NCI-H2196 treated with DMSO at 0.1 percent for 48 hours (cell line): Measurements from ENCODE around the gene FKBP1A.

Experiments used
- DNase-seq: peaks from one replicate; lab custom pipeline; 2025; ENCODE audit not compliant: unreplicated experiment; lab: John Stamatoyannopoulos, UW

Gene FKBP1A

DNA sequence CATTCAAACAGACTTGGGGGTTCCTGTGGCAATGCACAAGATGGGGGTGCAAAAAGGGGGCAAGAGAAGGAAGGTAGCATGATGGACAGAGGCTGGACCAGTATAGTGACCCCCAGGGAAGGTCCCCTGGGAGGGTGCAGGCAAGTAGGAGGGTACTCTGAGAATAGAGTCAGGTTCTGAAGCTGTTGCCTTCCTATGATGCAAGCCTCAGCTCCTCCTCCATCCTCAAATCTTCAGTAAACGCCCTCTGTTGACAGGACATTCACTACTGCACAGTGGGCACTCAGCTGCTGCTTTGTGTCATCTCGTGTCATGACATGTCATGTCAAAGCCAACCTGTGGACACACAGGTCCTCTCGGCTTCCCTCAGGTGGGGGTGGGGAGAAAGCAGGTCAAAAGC is 58.1 kb downstream of the FKBP1A start:
- DNase-seq = no peak

DNA sequence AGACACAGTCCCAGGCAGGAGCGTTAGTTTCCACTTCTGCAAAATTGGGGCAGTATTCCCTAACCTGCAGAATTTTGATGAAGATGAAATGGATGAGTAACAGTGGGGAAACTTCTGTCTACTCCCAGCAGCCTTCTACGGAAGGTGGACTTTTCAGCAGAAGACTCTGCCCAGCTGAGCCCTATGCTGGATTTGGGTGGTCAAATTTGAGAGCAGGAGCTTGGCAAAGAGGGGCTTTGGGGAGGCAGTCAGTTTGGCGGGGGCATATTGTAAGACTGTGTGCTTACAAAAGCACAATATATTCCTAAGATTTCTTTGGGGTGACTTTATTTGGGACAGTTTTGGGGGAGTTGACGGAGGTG is 58.5 kb downstream of the FKBP1A start:
- DNase-seq = no peak

DNA sequence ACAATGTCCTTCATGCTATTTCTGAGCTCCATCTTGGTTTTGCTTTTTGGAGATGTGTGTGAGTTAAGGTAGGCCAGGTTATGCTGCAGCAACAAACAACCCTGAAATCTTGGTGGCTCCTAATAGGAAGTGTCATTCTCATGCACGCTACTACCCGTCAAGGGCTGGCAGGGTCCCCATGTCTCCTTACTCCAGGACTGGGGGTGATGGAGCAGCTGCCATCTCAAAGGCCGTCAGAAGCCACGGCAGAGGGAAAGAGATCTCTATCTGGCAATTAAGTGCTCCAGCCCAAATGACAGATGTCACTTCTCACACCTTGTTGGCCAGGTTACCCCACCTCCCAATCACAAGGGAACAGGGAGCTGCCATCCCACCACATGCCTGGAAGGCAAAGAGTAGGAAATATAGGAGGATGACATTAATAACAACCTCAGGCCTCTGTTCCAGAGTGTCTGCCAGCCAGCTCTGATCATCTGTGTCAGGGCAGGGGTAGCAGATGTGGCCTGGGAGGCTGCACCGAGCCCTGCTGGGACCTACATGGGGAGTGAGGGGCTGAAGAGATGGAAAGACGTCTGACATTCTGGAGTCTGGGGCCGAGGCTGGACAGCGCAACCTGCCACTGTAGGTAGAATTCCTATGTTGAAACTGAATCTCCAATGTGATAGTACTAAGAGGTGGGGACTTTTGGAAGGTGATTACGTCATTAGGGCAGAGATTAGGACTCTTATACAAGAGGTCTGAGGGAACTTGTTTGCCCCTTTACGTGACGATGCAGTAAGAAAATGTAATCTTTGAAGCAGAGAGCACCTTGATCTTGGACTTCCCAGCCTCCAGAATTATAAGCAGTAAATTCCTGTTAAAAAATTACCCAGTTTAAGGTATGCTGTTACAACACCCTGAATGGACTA is 59.1 kb downstream of the FKBP1A start:
- DNase-seq = no peak

DNA sequence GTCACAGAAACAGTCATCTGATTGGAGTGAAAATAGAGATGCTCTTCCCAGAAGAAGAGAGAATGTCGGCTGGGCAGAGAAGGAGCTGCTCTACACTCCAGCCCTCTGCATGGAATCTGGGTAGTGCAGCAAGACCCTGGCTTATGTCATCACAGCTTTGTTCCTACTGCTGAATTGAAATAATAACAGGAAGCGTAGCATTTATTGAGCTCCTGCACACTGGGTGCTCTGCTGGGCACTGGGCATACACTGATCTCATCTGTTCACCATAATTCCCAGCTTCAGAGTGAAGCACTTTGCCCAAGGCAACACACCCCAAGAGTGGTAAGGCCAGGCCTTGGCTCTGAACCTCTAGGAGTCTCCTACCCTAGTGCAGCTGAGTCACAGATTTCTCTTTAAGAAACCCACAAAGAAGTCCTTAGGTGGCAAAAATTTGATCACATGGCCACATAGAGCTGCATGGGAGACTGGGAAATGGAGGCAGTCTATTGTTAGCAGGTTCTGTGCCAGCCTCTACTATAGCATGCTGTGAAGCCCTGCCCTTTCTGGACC is 60.0 kb downstream of the FKBP1A start:
- no peak for DNase-seq

DNA sequence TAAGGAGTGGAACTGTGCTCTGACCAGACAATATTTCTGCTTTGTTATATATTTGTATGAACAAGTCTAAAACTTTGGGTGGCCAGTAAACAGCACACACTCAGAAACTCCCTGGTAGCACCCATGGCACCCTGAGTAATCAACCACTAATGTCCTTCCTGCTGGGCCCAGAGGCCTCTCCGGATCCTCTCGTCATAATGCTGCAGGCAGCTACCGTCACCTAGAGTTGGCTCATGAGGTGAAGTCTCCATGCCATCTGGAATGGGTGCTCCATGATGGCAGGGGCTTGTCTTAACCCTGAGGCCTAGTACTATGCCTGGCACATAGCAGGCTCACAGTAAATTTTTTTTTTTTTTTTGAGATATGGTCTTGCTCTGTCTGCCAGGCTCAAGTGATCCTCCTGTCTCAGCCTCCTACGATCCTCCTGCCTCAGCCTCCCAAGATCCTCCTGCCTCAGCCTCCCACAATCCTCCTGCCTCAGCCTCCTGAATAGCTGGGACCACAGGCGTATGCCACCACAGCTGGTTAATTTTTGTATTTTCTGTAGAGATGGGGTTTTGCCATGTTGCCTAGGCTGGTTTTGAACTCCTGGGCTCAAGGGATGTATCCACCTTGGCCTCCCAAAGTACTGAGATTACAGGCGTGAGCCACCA is 60.9 kb downstream of the FKBP1A start:
- no peak for DNase-seq

DNA sequence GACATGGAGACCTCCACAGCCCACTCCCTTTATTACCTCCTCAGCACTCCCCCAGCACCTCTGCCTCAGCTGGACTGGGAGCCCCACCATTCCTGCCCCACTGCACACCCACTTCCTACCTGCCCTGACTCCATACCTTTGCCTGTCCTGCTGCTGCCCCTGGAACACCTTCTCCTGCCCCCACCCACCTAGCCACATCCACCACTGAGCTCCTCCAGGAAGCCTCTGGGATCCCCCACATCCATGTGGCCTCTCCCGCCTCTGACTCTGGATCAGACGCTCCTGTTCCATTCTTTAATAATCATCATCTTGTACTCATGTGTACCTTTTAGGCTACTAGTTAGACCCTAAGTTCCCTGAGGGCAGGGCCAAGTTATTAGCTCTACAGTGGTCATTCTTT is 61.8 kb downstream of the FKBP1A start:
- DNase-seq = no peak

DNA sequence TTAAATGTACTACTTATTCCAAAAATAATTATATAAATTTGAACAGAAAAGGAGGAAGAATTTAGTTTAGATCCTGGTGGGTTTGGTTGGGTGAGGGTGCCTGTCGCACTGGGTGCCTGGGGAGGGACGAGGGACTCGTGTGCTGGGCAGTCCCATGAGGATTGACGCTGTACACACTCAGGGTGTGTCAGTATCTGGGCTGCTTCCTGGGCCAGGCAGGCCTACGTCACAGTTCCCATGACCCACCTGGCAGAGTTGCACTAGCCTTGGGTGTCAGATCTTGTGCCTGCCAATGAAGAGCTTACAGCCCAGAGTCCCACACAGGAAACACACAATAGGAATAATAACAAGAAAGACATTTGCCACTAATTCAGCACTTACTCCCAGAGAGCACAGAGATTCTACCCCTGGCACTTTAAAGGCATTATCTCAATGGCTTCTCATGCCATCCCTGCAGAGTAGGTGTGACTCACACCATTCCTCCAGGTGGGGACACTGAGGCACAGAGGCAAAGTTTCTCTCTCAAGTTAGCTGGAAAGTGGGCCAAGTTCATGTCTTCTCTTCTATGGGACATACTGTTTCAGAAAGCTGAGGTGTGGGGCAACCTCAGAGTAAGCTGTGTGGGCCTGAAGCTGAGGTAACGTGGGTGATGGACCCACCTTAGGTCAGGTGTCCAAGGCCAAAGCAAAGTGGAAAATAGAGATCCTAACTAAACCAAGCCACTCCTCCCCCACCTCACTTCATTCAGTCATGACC is 62.6 kb downstream of the FKBP1A start:
- no peak for DNase-seq

DNA sequence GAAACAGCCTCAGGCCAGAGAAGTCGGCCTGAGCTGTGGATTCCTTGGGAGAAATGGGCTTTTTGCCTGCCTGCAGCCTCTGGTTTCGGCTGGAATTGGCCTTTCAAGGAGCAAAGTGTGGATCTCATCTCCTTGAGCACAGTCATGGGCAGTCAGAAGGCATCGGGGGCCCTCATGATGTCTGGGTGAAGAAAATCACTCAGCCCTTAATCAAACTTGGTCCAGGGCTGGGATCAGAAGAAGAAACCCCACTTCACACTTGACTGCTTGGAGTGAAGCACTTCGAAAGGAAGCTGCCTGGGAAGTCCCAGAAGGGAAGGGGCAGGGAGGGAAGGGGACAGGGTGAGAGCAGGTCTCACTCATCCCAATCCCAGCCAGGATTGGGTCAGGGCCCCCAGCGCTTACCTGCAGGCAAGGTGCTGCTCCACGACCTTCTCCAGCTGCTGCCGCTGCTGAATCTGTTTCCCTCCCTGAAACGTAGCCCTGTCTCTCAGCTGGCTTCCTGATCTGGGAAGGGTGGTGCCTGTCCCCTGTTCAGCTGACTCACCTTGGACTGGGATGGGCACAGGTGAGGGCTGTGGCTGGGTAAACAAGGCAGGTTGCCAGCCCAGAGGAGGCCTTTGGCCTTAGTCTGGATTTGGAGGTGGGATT is 64.0 kb downstream of the FKBP1A start, which contains the start of gene SDCBP2:
SDCBP2 (minus strand) TSS at position 460 of the 651 bp plus-strand sequence. CDS start 8,723 bp downstream, outside the sequence.
- DNase-seq = no peak

DNA sequence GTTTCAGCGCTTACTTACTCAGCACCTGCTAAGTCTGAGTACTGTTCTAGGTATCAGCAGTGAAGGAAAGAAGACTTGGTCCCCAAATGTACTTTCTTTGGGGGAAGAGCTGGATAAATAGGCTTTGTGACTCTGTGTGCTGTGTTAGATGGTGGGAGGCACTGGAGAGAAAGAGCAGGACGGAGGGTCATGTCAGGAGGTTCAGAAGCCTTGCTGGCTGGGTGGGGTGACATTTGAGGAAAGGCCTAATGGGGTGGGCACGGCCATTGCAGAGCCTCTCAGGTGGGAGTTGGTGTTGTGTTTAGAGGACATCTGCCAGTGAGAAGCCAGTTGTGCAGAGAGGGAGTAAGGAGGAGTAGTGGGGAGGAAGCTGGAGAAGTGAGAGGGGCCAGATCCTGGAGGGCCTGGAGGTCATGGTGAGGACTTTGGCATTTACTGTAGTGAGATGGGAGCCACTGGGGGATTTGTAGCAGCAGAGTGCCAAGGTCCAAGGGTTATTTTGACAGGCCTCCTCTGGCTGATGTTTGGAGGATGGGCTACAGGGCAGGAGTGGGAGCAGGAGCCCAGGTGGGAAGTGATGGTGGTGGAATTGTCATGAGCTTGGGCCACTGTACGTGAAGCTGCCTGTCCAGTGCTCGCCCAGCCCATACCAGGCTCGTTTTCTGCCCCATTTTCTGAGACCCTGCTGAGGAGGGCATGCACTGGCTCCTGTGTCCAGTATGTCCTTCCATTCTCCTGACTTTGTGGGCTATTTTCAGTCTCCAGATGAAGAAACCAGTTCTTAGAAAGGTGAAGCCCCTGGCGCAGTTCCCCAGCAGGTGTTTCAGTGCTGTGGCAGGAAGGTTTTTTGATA is 64.8 kb downstream of the FKBP1A start:
- no peak for DNase-seq

DNA sequence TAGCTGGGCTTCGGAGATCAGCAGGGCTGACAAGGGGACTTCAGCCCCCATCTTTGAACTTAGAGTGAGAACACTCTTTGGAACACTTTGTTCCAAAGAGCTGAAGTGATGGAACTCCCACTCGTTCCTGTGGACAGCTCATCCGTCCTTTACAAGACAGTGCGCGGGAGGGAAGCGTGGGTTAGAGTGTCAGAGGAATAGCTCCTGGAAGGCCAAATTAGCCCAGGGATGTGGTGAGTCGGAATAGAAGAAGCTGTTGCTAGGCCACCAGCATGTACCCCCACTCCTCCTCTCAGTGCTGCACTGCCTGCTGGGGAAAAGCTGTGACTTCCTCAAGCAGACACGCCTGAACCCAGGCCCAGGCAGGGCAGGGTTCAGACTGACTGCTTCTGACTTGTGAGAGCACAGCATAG is 65.6 kb downstream of the FKBP1A start:
- no peak for DNase-seq

DNA sequence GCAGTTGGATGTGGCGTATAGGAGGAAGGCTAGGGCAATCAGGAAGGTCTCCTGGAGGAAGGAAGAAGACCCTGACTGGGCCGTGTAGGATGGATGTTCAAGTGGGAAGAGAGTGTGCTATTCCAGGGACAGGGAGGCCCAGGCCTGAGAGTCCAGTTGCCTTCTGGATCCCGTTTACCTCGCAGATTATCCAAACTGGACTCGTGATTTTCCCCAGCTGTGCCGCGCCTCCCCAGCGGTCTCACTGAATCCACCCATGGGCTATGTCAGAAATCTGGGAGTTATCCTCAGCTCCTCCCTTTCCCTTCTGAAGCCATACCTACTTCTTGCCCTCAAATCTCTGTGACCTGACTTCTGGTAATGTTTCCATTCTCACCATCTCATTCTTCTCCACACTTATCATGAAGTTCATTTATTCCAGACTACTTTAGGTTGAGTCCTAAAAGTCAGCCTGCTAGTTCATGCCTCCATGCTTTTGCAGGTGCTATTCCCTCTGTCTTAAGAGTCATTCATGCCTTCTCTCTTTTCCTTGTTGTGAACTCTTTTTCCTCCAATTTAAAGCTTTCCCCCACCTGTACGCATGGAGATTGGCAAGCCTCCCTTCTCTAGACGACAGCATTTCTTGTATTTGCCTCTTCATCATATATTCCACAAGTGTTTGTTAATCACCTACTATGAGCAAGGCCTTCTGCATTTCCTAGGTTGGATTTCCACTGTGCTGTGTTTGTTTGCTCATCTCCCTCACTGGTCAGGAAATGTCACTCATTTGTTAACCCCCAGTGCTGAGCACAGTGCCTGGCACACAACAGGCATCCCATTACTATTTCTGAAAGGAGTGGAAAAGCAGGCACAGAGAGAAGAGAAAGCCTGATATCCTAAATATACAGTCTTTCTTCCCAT is 66.6 kb downstream of the FKBP1A start:
- DNase-seq = no peak

DNA sequence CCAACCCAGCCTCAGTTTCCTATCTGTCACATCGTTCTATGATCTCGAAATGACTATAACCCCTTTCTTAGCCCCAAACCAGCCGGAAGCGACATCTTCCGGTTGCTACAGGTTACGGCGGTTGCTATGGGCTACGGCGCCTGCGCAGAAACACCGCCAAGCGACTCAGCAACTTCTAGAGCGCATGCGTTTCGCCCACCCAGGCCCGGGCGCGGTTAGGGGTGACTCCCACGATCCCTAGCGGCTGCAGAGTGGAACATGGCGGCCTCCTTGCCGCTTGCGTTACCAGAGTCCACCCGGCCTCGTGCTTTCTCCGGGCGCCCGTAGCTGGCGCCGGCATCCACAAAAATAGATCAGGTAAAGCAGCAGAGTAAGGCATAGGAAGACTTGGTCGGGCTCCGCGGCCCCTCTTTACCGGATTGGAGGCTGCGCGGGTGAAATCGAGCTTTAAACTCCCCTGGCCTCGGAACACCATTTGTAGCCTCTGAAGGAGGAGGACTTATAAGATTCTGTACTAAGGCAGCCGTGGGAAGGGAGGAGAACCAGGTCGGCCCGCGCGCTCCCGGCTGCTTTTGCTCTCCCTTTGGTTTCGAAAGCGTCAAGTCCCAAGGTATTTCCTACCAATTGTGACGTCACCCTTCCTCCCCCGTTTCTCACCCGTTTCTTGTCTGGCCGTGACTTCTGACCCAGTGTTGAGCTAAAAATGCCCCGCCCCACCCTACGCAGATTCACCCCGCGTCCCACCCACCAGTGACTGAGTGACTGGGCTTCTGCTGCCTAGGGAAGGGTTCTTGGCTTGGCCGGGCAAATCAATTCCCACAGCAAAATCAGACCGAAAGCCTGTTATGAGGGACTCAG is 67.5 kb downstream of the FKBP1A start:
- peak; percentile 90 for DNase-seq

DNA sequence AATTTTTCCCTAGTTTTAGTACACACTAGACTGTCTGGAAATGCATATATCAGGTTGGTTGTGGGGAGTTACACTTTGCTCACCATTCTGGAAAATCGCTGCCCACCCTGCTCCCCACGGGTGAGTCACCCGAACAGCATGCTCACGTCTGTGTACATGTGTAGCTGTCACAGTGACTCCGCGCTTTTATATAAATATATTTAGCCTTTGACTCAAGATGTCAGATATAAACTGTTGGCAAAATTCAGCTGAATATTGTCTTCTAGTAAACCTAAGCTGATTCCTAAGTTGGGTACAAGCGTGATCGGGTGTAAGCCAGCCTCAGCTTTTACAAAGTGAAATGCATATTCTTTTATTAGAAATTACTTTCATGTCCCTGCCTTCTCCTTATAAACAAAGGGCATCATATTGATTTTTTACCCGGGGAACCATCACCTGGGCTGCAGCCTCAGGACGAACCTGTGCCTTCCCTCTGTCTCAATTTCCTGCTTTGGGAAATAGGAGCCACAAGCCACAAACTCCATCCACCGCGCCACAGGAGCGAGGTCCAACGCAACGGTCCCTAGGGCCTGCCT is 68.2 kb downstream of the FKBP1A start:
- no peak for DNase-seq

DNA sequence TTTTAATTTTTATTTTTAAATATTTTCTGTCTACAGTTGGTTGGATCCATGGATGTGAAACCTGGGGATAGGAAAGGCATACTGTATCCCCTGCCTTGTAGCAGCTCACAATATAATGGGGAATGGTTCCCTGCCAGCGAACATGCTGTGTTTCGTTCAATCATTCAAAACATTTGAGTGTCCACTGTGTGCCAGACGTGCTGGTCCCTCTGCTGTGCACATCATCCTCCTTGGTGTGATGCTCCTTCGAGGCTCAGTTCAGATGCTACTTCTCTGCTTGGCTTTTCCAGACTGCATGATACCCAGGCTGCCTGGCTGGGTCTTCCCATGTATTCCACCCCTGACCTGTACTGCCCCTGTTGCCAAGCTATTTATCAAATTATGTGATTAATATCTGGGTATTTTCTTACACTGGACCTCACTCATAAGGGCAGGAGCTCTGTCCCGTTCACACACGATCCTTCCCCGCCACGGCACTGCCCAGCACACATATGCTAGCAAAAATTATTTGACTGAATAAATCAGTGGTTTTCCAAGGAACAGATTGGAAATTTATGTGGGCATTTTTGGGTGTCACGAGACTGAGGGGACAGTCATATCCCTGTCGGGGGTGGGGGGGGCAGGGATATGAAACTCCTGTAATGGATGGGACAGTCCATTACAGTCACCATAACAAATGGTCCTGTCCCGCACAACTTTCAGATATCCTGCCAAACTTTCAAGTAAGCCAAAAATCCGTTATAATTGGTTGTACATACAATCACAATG is 68.8 kb downstream of the FKBP1A start:
- DNase-seq = no peak

DNA sequence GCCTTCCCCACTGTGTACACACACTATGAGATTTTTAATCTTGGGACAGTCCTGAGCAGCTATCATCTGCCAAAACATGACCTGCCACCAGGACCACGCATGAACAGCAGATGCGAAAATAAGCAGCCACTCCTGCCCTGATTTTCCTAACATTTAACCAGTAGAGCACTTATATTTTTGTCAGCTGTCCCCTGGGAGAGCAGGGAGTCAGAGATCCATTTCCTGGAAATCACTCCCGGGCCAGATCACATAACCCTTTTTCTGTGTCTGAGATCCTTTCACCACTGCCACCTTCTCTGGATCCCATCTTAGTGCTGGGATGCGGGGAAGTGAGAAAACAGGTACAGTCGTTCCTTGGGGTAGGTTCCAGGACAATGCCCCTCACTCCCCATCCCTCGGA is 69.6 kb downstream of the FKBP1A start:
- no peak for DNase-seq

DNA sequence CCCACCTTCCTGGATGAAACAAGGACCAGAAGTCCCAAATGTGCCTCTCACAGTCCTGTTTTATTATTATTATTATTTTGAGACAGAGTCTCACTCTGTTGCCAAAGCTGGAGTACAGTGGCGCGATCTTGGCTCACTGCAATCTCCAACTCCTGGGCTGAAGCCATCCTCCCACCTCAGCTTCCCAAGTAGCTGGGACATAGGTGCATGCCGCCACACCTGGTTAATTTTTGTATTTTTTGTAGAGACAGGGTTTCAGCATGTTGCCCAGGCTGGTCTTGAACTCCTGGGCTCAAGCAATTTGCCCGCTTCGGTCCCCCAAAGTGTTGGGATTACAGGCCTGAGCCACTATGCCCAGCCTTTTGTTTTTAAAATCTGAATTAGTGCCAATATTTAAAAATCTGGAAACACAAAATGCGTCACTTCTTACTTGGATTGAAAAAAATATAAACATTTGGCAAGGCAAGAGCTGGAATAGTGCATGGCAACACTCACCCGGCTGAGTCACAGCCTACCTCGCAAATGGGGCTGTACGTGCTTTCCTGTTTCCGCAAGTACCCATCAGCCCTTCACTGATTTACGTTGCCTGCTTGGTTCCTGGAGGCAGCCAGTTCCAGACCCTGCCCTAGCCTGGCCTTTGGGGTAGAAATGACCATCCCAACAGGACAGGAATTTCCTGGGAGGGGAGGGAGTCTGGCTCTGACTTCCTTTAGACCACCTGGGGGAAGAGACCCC is 70.2 kb downstream of the FKBP1A start:
- no peak for DNase-seq

DNA sequence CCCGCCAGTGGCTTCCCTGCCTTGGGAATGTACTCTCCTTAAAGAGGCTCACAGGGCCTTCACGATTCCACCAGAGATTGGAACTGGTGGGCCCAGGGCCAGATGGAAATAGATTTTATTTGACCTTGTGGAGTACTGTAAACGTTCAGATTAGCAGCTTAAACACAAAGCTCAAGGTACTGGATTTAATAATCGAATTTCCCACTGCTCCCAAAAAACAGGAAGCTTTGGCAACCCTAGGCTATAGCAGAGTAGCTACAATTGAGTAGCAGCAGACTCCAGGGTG is 71.3 kb downstream of the FKBP1A start:
- DNase-seq = no peak
